Measurements from ENCODE around the gene GLI3. TPM values are rescaled to one million over a fixed set of nuclear protein-coding genes. Genes with fewer than 3 reads are reported as not detected.

The GLI3 gene
- total and polyA plus RNA-seq, 2 donors from 2014 or later: 0.92 to 11.1 TPM

- H3K4me3 ChIP-seq (ENCODE audit: low read length in 3 of 3): no peak overlapping the region
- no peak for DNase-seq
- FAIRE-seq: no peak
- peaks cover 0 to 2% (median 0%) of the 10 kb centered on the region in 3 donors for H3K36me3 ChIP-seq (ENCODE audit: control insufficient read depth in 2 of 3, insufficient read depth in 3 of 3, low read length in 3 of 3)
- no peaks in the 10 kb centered on the region for H3K27me3 ChIP-seq (ENCODE audit: control insufficient read depth, insufficient read depth, low read length)
- no peaks in the 10 kb centered on the region for H3K9me3 ChIP-seq (ENCODE audit: control insufficient read depth in 2 of 3, insufficient read depth in 1 of 3, low read length in 3 of 3)
- intact Hi-C loops (cut with DNase I): no loop called here
- no peak overlapping the region for H3K9ac ChIP-seq (ENCODE audit: low read length in 3 of 3)
- TF ChIP-seq CTCF (IDR thresholded peaks at IDR 0.05; ENCODE audit: borderline replicate concordance, extremely low read depth, insufficient read depth): no peak
- no peak overlapping the region for H3K27ac ChIP-seq (ENCODE audit: low read depth in 2 of 2, low read length in 2 of 2)
- no peaks in the 10 kb centered on the region for H3K4me1 ChIP-seq (ENCODE audit: control insufficient read depth in 2 of 3, insufficient read depth in 2 of 3, low read depth in 1 of 3, low read length in 3 of 3)
Observed at GRCh38 chr7:42033480-42033879, 203.5 kb downstream of the GLI3 start.

- Histone ChIP-seq H3K4me1 (ENCODE audit: control insufficient read depth in 2 of 3, insufficient read depth in 2 of 3, low read depth in 1 of 3, low read length in 3 of 3) (no peaks in the 10 kb centered on the region), H3K4me3 (ENCODE audit: low read length in 3 of 3) (no peak overlapping the region), H3K27ac (ENCODE audit: low read depth in 2 of 2, low read length in 2 of 2) (no peak overlapping the region), H3K36me3 (ENCODE audit: control insufficient read depth in 2 of 3, insufficient read depth in 3 of 3, low read length in 3 of 3) (peaks cover 0 to 2% (median 2%) of the 10 kb centered on the region in 3 donors), H3K9ac (ENCODE audit: low read length in 3 of 3) (no peak overlapping the region), H3K9me3 (ENCODE audit: control insufficient read depth in 2 of 3, insufficient read depth in 1 of 3, low read length in 3 of 3) (no peaks in the 10 kb centered on the region), H3K27me3 (ENCODE audit: control insufficient read depth, insufficient read depth, low read length) (no peaks in the 10 kb centered on the region)
- DNase-seq: no peak
- intact Hi-C loops (cut with DNase I): no loop called here
- no peak for FAIRE-seq
- no peak for TF ChIP-seq CTCF (IDR thresholded peaks at IDR 0.05; ENCODE audit: borderline replicate concordance, extremely low read depth, insufficient read depth)
Observed at GRCh38 chr7:42029405-42029804, 207.6 kb downstream of the GLI3 start.

- FAIRE-seq (no peak), DNase-seq (no peak)
- no peak overlapping the region for H3K27ac ChIP-seq (ENCODE audit: low read depth in 2 of 2, low read length in 2 of 2)
- intact Hi-C loops (cut with DNase I): no loop called here
- H3K9me3 ChIP-seq (ENCODE audit: control insufficient read depth in 2 of 3, insufficient read depth in 1 of 3, low read length in 3 of 3): no peaks in the 10 kb centered on the region
- H3K4me3 ChIP-seq (ENCODE audit: low read length in 3 of 3): no peak overlapping the region
- no peak for TF ChIP-seq CTCF (IDR thresholded peaks at IDR 0.05; ENCODE audit: borderline replicate concordance, extremely low read depth, insufficient read depth)
- H3K36me3 ChIP-seq (ENCODE audit: control insufficient read depth in 2 of 3, insufficient read depth in 3 of 3, low read length in 3 of 3): peaks cover 0 to 2% (median 2%) of the 10 kb centered on the region in 3 donors
- H3K9ac ChIP-seq (ENCODE audit: low read length in 3 of 3): no peak overlapping the region
- no peaks in the 10 kb centered on the region for H3K4me1 ChIP-seq (ENCODE audit: control insufficient read depth in 2 of 3, insufficient read depth in 2 of 3, low read depth in 1 of 3, low read length in 3 of 3)
- H3K27me3 ChIP-seq (ENCODE audit: control insufficient read depth, insufficient read depth, low read length): no peaks in the 10 kb centered on the region
Observed at GRCh38 chr7:42027521-42027920, 209.5 kb downstream of the GLI3 start.

GRCh38 chr7:42026622-42027197, 210.3 kb downstream of the GLI3 start:
- Histone ChIP-seq H3K27me3 (ENCODE audit: control insufficient read depth, insufficient read depth, low read length) (no peaks in the 10 kb centered on the region), H3K9ac (ENCODE audit: low read length in 3 of 3) (no peak overlapping the region), H3K4me3 (ENCODE audit: low read length in 3 of 3) (no peak overlapping the region), H3K9me3 (ENCODE audit: control insufficient read depth in 2 of 3, insufficient read depth in 1 of 3, low read length in 3 of 3) (no peaks in the 10 kb centered on the region), H3K36me3 (ENCODE audit: control insufficient read depth in 2 of 3, insufficient read depth in 3 of 3, low read length in 3 of 3) (peaks cover 0 to 2% (median 2%) of the 10 kb centered on the region in 3 donors), H3K27ac (ENCODE audit: low read depth in 2 of 2, low read length in 2 of 2) (no peak overlapping the region), H3K4me1 (ENCODE audit: control insufficient read depth in 2 of 3, insufficient read depth in 2 of 3, low read depth in 1 of 3, low read length in 3 of 3) (no peaks in the 10 kb centered on the region)
- FAIRE-seq (no peak), DNase-seq (no peak)
- intact Hi-C loops (cut with DNase I): no loop called here
- TF ChIP-seq CTCF (IDR thresholded peaks at IDR 0.05; ENCODE audit: borderline replicate concordance, extremely low read depth, insufficient read depth): no peak

Measured in kidney (tissue), 14 donors.